ENCODE measurements around the gene PARD3B.

Gene PARD3B

DNA sequence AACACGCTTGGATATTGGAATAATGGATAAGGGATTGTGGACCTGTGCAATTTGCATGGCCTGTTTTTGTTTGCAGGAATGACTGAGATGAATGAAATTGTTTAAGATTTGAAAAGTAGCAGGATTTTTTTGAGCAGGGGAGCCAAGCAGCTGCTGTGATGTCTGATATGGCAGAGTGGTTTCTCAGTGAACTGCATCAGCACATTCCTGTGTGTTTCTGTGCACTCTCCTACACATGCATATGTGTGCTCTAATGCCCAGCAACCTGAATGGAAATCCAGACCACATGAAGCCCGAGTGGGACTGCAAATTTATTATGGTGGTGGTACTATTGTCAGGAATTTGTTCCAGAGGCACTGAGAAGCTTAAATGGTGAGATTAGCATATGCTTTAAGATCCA, 161.7 kb downstream of the PARD3B start:
- TF ChIP-seq, protein P1, sequence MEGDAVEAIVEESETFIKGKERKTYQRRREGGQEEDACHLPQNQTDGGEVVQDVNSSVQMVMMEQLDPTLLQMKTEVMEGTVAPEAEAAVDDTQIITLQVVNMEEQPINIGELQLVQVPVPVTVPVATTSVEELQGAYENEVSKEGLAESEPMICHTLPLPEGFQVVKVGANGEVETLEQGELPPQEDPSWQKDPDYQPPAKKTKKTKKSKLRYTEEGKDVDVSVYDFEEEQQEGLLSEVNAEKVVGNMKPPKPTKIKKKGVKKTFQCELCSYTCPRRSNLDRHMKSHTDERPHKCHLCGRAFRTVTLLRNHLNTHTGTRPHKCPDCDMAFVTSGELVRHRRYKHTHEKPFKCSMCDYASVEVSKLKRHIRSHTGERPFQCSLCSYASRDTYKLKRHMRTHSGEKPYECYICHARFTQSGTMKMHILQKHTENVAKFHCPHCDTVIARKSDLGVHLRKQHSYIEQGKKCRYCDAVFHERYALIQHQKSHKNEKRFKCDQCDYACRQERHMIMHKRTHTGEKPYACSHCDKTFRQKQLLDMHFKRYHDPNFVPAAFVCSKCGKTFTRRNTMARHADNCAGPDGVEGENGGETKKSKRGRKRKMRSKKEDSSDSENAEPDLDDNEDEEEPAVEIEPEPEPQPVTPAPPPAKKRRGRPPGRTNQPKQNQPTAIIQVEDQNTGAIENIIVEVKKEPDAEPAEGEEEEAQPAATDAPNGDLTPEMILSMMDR (conservative IDR thresholded peaks at IDR 0.05; ENCODE audit: low read depth, low read length) = no peak
- DNase-seq (ENCODE audit: low read depth) = no peak
- no peak overlapping the region for H3K4me3 ChIP-seq (ENCODE audit: low read length)

DNA sequence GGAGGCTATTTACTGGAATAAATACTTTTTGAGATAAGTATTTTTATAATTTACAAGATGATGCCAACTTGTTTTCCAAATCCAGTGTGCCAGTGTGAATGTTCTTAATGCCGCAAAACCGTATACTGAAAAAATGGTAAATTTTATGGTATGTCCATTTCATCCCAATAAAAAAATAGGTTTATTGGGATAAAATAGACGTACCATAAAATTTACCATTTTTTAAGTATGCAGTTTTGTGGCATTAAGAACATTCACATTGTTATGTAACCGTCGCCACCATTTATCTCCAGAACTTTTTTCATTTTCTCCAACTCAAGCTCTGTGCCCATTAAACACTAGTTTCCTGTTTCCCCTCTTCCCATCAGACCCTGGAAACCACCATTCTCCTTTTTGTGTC, 167.9 kb downstream of the PARD3B start:
- H3K4me3 ChIP-seq (ENCODE audit: low read length) = no peak overlapping the region
- TF ChIP-seq, protein P1 (conservative IDR thresholded peaks at IDR 0.05; ENCODE audit: low read depth, low read length) = no peak
- no peak for DNase-seq (ENCODE audit: low read depth)

DNA sequence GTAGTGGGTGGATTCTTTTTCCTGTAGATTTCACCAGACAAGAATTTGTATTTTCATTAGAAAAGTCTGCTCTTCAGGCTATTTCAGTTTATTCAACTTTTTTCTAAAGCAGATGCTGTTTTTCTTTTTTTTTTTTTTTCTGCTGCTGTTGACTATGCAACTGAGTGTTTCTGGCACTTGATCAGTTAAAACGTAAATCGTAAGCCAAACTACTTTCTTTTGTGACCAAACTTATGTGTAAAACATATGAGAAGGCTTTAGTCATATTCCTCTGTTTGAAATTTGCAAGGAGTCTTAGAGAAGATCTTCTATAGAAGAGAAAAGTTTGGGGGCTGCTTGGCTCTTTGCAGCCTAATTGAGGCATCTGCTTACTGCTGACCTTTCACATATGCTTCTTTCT, 170.1 kb downstream of the PARD3B start:
- no peak overlapping the region for H3K4me3 ChIP-seq (ENCODE audit: low read length)
- no peak for DNase-seq (ENCODE audit: low read depth)
- TF ChIP-seq, protein P1 (conservative IDR thresholded peaks at IDR 0.05; ENCODE audit: low read depth, low read length) = no peak

DNA sequence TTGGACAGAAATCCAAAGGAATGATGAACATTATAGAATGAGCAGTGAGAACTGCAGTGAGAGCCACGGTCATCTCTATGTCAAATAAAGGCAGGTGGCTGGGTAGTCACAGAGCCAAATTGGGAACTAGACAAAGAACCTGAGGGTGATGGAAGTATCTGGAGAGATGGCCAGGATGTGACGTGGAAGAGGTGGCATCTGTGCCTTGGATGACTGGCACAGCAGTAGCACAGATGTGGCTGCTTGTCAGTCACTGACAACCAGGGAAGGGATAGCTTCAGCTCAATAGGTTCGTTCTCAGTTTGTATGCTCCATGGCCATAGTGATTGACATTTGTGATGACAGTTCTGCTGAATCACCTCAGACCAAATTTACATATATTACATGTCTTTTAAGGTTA, 172.3 kb downstream of the PARD3B start:
- DNase-seq (ENCODE audit: low read depth) = no peak
- H3K4me3 ChIP-seq (ENCODE audit: low read length) = no peak overlapping the region
- TF ChIP-seq, protein P1 (conservative IDR thresholded peaks at IDR 0.05; ENCODE audit: low read depth, low read length) = no peak

DNA sequence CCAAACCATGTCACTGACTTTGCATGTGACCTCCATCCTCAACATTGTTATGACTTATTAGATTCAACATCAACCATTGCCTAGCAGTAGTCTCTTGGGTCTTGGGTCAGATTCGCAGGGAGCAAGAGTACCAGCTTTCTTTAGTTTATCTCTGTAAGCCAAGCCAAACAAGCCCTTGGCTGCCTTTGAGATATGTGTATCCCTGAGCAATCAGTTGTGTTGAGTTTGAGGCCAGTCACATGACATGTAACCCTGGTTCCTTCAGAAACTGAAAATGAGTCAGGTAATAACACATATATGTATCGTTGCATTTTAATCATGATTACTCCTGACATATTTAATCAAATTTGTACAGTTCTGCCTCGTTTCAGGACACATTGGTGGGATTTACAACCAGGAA, 173.3 kb downstream of the PARD3B start:
- TF ChIP-seq, protein P1 (conservative IDR thresholded peaks at IDR 0.05; ENCODE audit: low read depth, low read length) = no peak
- DNase-seq (ENCODE audit: low read depth) = no peak
- no peak overlapping the region for H3K4me3 ChIP-seq (ENCODE audit: low read length)

DNA sequence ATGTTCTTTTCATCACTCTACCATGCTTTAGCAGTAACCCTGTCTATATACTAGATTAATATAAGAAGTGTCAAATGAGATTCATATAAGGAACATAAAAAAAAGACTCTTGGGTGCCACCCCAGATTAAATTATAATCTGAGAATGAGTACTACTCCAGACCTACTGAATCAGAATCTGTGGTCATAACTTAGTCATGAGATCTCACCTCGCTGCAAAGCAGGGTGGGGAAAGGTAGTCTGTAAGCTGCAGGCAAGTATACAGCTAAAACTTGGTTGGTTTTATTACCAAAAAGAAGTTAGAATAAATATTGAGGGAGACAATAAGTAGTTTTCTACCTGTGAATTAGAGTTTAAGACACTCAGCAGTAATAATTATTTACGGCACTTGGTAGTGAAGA, 175.6 kb downstream of the PARD3B start:
- H3K4me3 ChIP-seq (ENCODE audit: low read length) = no peak overlapping the region
- TF ChIP-seq, protein P1 (conservative IDR thresholded peaks at IDR 0.05; ENCODE audit: low read depth, low read length) = no peak
- no peak for DNase-seq (ENCODE audit: low read depth)

DNA sequence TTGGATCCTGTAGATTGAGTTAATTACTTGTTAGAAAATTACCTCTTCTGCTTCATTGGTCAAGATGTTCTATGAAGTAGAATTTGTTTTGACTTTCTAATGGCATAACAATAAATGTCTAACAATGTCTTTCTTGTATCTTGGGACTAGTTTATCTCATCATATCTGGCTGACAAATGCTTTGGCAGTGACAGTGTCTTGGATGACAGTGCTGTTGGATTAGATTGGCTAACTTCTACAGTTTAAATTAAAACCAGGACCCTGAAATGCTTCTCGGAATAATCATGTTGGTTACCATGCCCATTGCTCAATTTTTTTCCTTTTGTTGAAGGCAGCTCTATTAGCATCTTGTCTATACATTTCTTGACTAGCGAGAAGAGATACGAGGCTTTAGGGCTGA, 176.9 kb downstream of the PARD3B start:
- no peak for DNase-seq (ENCODE audit: low read depth)
- TF ChIP-seq, protein P1 (conservative IDR thresholded peaks at IDR 0.05; ENCODE audit: low read depth, low read length) = no peak
- no peak overlapping the region for H3K4me3 ChIP-seq (ENCODE audit: low read length)

All from retinal pigment epithelial cell (primary cell).